DMS 273 treated with DMSO at 0.1 percent for 48 hours (cell line): ENCODE data around the gene ANKRD49.

Experiments
- DNase-seq: peaks from one replicate; lab custom pipeline; 2025; lab: John Stamatoyannopoulos, UW

The ANKRD49 gene

DNA sequence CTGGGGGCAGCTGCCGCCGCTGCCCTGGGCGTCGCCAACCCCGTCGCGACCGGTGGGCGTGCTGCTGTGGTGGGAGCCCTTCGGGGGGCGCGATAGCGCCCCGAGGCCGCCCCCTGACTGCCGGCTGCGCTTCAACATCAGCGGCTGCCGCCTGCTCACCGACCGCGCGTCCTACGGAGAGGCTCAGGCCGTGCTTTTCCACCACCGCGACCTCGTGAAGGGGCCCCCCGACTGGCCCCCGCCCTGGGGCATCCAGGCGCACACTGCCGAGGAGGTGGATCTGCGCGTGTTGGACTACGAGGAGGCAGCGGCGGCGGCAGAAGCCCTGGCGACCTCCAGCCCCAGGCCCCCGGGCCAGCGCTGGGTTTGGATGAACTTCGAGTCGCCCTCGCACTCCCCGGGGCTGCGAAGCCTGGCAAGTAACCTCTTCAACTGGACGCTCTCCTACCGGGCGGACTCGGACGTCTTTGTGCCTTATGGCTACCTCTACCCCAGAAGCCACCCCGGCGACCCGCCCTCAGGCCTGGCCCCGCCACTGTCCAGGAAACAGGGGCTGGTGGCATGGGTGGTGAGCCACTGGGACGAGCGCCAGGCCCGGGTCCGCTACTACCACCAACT is 51.0 kb downstream of the ANKRD49 start:
- DNase-seq: no peak

DNA sequence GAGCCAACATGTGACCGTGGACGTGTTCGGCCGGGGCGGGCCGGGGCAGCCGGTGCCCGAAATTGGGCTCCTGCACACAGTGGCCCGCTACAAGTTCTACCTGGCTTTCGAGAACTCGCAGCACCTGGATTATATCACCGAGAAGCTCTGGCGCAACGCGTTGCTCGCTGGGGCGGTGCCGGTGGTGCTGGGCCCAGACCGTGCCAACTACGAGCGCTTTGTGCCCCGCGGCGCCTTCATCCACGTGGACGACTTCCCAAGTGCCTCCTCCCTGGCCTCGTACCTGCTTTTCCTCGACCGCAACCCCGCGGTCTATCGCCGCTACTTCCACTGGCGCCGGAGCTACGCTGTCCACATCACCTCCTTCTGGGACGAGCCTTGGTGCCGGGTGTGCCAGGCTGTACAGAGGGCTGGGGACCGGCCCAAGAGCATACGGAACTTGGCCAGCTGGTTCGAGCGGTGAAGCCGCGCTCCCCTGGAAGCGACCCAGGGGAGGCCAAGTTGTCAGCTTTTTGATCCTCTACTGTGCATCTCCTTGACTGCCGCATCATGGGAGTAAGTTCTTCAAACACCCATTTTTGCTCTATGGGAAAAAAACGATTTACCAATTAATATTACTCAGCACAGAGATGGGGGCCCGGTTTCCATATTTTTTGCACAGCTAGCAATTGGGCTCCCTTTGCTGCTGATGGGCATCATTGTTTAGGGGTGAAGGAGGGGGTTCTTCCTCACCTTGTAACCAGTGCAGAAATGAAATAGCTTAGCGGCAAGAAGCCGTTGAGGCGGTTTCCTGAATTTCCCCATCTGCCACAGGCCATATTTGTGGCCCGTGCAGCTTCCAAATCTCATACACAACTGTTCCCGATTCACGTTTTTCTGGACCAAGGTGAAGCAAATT is 51.7 kb downstream of the ANKRD49 start:
- DNase-seq: no peak

DNA sequence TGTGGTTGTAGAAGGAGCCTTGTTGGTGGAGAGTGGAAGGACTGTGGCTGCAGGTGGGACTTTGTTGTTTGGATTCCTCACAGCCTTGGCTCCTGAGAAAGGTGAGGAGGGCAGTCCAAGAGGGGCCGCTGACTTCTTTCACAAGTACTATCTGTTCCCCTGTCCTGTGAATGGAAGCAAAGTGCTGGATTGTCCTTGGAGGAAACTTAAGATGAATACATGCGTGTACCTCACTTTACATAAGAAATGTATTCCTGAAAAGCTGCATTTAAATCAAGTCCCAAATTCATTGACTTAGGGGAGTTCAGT is 52.3 kb downstream of the ANKRD49 start:
- no peak for DNase-seq

- DNase-seq: no peak
These were observed 53.1 kb downstream of the ANKRD49 start for GRCh38 chr11:94546886-94547285.

- no peak for DNase-seq
These were observed 55.4 kb downstream of the ANKRD49 start for GRCh38 chr11:94549146-94549545.
